ENCODE data around the gene NPNT.
A peak's percentile ranks its signal among the peaks of the same experiment; 100 is the strongest.
"Not testable (repeated sequence)": the region's sequence is repeated elsewhere in the genome, so short reads cannot be mapped to it uniquely, and the experiment has no call there.

NPNT gene, protein sequence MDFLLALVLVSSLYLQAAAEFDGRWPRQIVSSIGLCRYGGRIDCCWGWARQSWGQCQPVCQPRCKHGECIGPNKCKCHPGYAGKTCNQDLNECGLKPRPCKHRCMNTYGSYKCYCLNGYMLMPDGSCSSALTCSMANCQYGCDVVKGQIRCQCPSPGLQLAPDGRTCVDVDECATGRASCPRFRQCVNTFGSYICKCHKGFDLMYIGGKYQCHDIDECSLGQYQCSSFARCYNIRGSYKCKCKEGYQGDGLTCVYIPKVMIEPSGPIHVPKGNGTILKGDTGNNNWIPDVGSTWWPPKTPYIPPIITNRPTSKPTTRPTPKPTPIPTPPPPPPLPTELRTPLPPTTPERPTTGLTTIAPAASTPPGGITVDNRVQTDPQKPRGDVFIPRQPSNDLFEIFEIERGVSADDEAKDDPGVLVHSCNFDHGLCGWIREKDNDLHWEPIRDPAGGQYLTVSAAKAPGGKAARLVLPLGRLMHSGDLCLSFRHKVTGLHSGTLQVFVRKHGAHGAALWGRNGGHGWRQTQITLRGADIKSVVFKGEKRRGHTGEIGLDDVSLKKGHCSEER

DNA sequence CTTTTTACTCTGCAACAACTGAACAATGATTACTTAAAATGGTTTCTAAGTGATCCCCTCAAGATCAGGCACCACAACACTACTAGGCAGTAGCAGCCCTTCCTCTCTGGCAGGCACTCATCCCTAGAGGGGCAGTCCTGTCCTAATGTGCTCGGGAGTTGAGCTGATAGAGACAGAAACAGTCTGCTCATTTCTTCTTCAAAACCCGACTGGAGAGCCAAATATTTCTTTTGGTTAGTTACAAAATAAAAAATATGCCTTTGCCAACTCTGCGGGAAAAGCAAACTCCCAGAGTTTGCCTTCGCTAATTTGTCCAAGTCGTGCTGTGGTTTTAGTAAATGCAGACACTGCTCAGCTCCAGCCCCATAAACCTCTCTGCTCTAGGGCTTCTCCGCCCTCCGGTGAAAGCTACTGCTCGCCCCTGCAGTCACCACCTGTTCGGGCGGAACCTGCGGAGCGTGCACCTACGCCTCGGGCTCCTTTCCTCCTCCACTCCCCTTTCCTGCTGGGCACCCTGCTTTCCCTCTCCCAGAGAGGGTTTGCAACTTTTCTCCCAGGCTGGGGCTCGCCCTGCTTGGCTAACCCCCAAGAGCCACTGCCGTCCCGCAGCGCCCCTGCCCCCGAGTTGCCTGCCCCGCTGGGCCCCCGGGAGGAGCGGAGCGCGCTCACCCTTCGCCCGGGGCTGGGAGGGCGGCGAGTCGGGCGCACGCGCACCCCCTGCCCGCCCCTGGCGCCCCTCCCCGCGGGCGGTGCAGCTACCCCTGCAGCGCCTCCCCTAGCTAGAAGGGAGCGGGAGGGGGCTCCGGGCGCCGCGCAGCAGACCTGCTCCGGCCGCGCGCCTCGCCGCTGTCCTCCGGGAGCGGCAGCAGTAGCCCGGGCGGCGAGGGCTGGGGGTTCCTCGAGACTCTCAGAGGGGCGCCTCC is at the start of gene NPNT:
Gene NPNT (plus strand): TSS at position 812 of the 923 bp plus-strand sequence. CDS start 182 bp downstream, outside the sequence.
- Histone ChIP-seq H3K9me3 (no peaks in the 10 kb centered on the region), H3K4me1 (no peaks in the 10 kb centered on the region), H3K27me3 (ENCODE audit: low read depth) (peaks cover 22% of the 10 kb centered on the region), H3K4me3 (peak within 1 kb of the TSS; percentile 41), H3K36me3 (replicated peaks) (no peaks in the 10 kb centered on the region)
- peak in 1 of 2 experiments; percentile 57 for DNase-seq (ENCODE audit: low spot score in 2 of 2)
- in situ Hi-C loops (cut with MboI; ENCODE audit: low sequenced_read_pairs): no loop called here

DNA sequence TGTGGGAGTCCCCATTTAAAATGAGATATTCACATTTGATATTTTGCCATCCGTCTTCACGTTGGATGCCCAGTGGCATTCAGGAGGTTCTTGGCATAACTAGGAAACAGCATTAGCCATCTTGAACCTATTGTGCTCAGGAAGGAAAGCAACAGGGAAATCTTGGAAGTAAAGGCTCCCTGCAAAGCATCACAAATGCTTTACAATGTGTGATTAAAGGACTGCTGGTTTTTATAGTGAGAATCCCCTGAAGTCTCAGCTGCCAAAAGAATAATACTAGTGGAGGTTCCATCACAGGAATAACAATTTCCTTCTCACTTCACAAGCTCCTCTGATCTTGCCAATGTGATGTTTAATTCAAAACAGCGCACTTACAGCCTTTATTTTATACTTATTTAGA is 49.7 kb upstream of the NPNT start:
- H3K27me3 ChIP-seq (ENCODE audit: low read depth): no peaks in the 10 kb centered on the region
- DNase-seq (ENCODE audit: low spot score in 2 of 2): no peak
- in situ Hi-C loops (cut with MboI; ENCODE audit: low sequenced_read_pairs): no loop called here

DNA sequence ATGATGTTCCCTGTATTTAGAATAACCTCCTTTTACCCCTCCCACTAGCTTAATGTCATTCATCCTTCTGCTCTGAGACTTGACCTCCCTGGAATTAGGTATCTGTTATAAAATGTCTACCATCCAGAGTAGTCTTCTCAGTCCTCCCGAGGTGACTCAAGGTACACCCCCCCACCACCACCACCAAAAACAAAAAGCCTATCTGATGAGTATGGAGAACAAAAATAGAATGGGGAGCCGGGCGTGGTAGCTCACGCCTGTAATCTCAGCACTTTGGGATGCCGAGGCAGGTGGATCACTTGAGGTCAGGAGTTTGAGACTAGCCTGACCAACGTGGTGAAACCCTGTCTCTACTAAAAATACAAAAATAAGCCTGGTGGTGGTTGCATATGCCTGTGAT is 46.9 kb upstream of the NPNT start:
- DNase-seq (ENCODE audit: low spot score in 2 of 2); in situ Hi-C loops (cut with MboI; ENCODE audit: low sequenced_read_pairs); H3K9me3 ChIP-seq; H3K36me3 ChIP-seq (replicated peaks); H3K4me3 ChIP-seq; H3K4me1 ChIP-seq; H3K27me3 ChIP-seq (ENCODE audit: low read depth): not testable (repeated sequence)

More for the DNA sequence above, 49.7 kb upstream of the NPNT start:
- no peak overlapping the region for H3K4me3 ChIP-seq
- no peaks in the 10 kb centered on the region for H3K9me3 ChIP-seq
- peaks cover 4% of the 10 kb centered on the region; the same call in 1 of the 2 replicates for H3K36me3 ChIP-seq (replicated peaks)
- H3K4me1 ChIP-seq: no peaks in the 10 kb centered on the region

DNA sequence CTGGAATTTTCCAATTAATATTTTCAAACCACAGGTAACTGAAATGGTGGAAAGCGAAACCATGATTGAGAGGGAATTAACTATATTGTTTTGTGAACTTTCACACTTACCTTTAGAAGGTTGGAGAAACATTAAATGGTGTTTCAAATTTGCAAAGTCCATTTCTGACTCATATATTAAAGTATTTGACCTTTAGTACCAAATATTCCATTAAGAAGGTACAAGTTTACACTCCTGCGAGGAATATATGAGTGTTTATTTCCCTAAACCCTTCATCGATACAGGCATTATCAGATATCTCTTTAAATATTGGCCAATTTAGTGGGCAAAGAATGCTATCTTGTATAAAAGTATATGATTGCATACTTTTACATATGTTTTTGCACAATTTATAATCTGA is 44.1 kb upstream of the NPNT start:
- no peaks in the 10 kb centered on the region for H3K4me1 ChIP-seq
- no peak overlapping the region for H3K4me3 ChIP-seq
- in situ Hi-C loops (cut with MboI; ENCODE audit: low sequenced_read_pairs): no loop called here
- H3K36me3 ChIP-seq (replicated peaks): no peaks in the 10 kb centered on the region
- no peaks in the 10 kb centered on the region for H3K27me3 ChIP-seq (ENCODE audit: low read depth)
- DNase-seq (ENCODE audit: low spot score in 2 of 2): no peak
- no peaks in the 10 kb centered on the region for H3K9me3 ChIP-seq

DNA sequence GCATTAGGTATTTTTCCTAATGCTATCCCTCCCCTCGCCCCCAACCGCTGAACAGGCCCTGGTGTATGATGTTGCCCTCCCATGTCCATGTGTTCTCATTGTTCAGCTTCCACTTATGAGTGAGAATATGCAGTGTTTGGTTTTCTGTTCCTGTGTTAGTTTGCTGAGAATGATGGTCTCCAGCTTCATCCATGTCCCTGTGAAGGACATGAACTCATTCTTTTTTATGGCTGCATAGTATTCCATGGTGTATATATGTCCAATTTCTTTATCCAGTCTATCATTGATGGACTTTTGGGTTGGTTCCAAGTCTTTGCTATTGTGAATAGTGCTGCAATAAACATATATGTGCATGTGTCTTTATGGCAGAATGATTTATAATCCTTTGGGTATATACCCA is 43.0 kb upstream of the NPNT start:
- H3K4me3 ChIP-seq; in situ Hi-C loops (cut with MboI; ENCODE audit: low sequenced_read_pairs); H3K4me1 ChIP-seq: not testable (repeated sequence)

DNA sequence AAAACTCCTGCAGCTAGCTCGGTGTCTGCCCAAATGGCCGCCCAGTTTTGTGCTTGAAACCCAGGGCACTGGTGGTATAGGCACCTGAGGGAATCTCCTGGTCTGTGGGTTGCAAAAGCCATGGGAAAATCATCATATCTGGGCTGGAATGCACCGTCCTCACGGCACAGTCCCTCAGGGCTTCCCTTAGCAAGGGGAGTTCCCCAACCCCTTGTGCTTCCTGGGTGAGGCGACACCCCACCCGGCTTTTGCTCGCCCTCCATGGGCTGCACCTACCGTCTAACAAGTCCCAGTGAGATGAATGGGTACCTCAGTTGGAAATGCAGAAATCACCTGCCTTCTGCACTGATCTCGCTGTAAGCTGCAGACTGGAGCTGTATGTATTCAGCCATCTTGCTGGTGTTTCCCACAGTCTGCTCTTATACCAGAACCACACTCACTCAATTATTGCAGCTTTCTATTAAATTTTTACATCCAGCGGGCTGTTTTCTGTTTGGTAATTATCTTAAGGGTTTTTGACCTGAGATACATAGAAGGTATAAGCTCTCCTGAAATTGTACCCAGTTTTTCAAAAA is 36.7 kb upstream of the NPNT start:
- H3K27me3 ChIP-seq (ENCODE audit: low read depth): no peaks in the 10 kb centered on the region
- H3K36me3 ChIP-seq (replicated peaks): no peaks in the 10 kb centered on the region
- no peak for DNase-seq (ENCODE audit: low spot score in 2 of 2)
- no peaks in the 10 kb centered on the region for H3K4me1 ChIP-seq
- H3K9me3 ChIP-seq: no peaks in the 10 kb centered on the region
- in situ Hi-C loops (cut with MboI; ENCODE audit: low sequenced_read_pairs): no loop called here
- H3K4me3 ChIP-seq: no peak overlapping the region

More for the DNA sequence above, 43.0 kb upstream of the NPNT start:
- not testable (repeated sequence) for H3K27me3 ChIP-seq (ENCODE audit: low read depth); H3K36me3 ChIP-seq (replicated peaks); DNase-seq (ENCODE audit: low spot score in 2 of 2); H3K9me3 ChIP-seq

DNA sequence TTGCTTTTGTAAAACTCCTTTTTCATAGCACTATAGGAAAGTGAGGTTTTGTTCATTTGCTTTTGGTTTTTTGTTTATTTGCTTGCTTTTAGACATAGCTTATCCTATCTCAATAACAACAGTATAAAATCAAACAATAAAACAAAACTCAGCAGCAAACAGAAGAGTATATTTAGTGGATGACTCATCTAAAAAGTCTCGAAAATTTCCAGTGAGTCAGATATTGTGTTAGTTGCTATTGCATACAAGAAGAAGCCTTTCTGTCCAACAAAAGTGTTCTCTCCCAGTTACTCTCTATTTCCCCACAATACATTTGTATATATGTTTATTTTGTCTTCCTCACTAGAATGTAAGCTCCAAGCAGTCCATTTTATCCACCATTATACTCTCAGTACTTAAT is 36.0 kb upstream of the NPNT start:
- no peaks in the 10 kb centered on the region for H3K27me3 ChIP-seq (ENCODE audit: low read depth)
- no peak for DNase-seq (ENCODE audit: low spot score in 2 of 2)
- H3K4me1 ChIP-seq: no peaks in the 10 kb centered on the region
- H3K4me3 ChIP-seq: no peak overlapping the region
- in situ Hi-C loops (cut with MboI; ENCODE audit: low sequenced_read_pairs): no loop called here
- H3K9me3 ChIP-seq: no peaks in the 10 kb centered on the region
- H3K36me3 ChIP-seq (replicated peaks): no peaks in the 10 kb centered on the region

DNA sequence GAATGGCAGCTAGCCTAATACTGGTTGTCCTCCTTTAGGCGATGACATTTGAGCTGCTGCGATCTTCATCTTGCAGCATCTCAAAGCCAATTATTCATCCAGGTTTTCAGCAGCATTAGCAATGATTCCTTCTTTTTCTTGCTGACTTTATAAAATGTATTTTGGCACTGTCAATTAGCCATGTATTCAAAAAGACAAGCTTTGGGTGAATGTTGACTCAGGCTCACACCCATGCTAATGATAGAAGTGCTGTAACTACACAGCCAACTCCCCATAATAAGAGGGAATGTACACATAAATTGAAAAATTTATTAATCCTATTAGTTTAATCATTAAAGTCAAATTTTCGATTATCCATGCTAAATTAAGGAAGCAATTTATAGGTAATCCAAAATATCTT is 24.3 kb upstream of the NPNT start:
- in situ Hi-C loops (cut with MboI; ENCODE audit: low sequenced_read_pairs): no loop called here
- H3K36me3 ChIP-seq (replicated peaks): no peaks in the 10 kb centered on the region
- no peak for DNase-seq (ENCODE audit: low spot score in 2 of 2)

DNA sequence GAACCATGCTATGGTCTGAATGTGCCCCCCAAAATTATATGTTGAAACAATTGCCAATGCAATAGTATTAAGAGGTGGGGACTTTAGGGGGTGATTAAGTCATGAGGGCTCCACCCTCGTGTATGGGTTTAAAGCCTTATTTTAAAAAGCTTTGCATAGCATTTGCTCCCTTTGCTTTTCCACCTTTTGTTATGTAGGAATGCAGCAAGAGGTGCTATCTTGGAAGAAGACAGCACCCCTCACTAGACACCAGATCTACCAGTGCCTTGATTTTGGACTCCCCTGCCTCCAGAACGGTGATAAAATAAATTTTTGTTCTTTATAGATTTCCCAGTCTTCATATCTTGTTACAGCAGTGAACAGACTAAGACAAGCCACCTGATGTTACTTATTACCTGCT is 23.3 kb upstream of the NPNT start:
- no peak overlapping the region for H3K4me3 ChIP-seq
- DNase-seq (ENCODE audit: low spot score in 2 of 2): no peak

More for the DNA sequence above, 24.3 kb upstream of the NPNT start:
- Histone ChIP-seq H3K27me3 (ENCODE audit: low read depth) (0 out of 2 replicates have a peak, but pooled peaks cover 2% of the 10 kb centered on the region), H3K4me3 (no peak overlapping the region), H3K4me1 (no peaks in the 10 kb centered on the region), H3K9me3 (no peaks in the 10 kb centered on the region)

DNA sequence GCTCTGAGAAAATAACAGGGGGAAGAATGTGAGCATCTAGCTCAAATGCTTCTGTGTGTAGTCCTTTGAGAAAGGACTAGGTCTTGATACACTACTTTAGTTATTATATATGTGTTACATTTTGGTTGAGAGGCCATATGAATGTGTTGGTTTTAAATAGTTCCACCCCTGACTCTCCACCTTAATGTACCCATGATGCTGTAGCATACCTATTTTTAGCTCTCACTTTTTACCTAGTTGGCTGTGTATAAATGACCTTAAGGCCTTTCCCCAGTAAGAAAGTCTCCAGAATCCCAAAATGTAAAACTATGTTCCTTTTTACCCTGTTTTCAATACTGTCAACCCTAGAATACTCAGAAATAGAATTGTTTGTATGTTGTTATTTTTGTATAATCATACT is 20.0 kb upstream of the NPNT start:
- H3K4me1 ChIP-seq: no peaks in the 10 kb centered on the region
- DNase-seq (ENCODE audit: low spot score in 2 of 2): no peak
- H3K9me3 ChIP-seq: no peaks in the 10 kb centered on the region
- 0 out of 2 replicates have a peak, but pooled peaks cover under 1% of the 10 kb centered on the region for H3K27me3 ChIP-seq (ENCODE audit: low read depth)
- no peak overlapping the region for H3K4me3 ChIP-seq
- in situ Hi-C loops (cut with MboI; ENCODE audit: low sequenced_read_pairs): no loop called here
- no peaks in the 10 kb centered on the region for H3K36me3 ChIP-seq (replicated peaks)

More for the DNA sequence above, 23.3 kb upstream of the NPNT start:
- H3K36me3 ChIP-seq (replicated peaks): no peaks in the 10 kb centered on the region
- 0 out of 2 replicates have a peak, but pooled peaks cover 2% of the 10 kb centered on the region for H3K27me3 ChIP-seq (ENCODE audit: low read depth)
- H3K4me1 ChIP-seq: no peaks in the 10 kb centered on the region
- H3K9me3 ChIP-seq: no peaks in the 10 kb centered on the region
- in situ Hi-C loops (cut with MboI; ENCODE audit: low sequenced_read_pairs): no loop called here

DNA sequence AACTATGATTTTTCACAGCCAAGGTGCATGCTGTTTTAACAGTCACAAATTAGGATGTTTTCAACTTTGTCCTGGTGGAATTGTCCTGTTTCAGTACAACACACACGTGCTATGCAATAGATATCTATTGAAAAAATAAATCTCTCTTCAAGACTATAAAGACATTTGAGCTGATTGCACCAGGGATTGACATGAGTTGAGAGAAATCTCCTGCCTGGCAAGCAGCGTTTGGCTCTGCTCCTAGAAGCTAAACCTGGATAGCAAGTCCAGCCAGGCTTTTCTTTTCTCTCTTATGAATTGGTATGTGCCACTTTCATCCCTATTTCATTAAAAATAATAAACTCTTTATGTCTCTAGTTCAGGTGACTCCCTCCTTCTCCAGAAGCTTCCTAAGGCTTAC is 16.6 kb upstream of the NPNT start:
- DNase-seq (ENCODE audit: low spot score in 2 of 2): no peak
- Histone ChIP-seq H3K9me3 (no peaks in the 10 kb centered on the region), H3K27me3 (ENCODE audit: low read depth) (no peaks in the 10 kb centered on the region), H3K4me1 (no peaks in the 10 kb centered on the region), H3K36me3 (replicated peaks) (no peaks in the 10 kb centered on the region), H3K4me3 (no peak overlapping the region)
- in situ Hi-C loops (cut with MboI; ENCODE audit: low sequenced_read_pairs): no loop called here

DNA sequence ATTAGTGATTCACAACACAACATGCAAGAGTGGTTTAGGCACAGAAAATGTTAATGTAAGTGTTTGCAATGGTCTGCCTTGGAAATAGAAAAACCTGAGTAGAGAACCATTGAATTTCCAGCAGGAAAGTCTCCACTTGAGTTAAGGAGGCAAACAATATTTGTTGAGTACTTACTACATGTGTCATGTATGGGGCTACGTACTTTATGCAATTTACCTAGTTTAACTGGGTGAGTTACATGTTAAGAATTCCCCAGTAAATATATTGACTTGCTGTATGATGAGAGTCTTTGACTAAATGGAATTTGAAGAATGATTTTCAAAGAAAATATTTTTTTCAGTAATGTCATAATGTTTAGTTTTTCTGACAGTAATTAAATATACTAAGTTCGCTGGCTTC is 7.8 kb upstream of the NPNT start:
- in situ Hi-C loops (cut with MboI; ENCODE audit: low sequenced_read_pairs): no loop called here
- peaks cover 10% of the 10 kb centered on the region for H3K27me3 ChIP-seq (ENCODE audit: low read depth)
- no peak for DNase-seq (ENCODE audit: low spot score in 2 of 2)

DNA sequence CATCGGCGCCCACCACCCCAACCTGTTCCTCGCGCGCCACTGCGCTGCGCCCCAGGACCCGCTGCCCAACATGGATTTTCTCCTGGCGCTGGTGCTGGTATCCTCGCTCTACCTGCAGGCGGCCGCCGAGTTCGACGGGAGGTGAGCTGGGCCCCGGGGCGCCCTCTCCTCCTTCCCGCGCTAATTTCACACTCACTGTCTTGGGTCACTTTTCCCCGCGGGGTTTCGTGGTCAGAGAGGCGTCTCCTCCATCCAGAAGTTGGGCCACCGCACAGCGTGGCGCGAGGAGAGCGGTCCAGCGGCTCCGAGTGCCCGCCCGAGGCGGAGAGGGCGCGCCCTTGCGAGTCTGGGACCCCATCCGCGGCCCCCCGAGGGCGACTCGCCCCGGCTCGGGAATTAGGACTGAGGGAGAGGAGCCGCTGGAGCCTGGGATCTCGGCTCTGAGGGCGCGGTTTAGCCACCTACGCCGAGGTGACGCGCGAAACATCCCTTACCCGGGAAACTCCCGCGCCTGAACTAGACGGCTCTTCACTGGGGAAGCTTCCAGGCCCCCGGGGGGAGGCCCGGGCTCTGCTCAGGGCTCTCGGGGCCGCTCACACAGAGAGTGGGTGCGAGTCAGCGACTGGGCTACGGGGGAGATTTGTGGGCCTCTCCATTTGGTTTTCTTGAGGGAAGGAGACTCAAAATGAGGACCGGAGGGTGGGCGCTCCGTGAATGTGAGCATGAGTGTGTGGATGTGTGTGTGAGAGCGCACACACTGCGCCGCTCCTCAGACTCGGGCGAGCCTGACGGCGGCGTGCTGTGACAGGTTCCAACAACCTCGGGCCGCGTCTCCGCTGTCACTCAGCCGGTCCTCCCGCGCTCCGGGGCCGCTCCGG is 551 bp downstream of the NPNT start:
- Histone ChIP-seq H3K4me3 (peak overlapping the region; percentile 41), H3K4me1 (no peaks in the 10 kb centered on the region), H3K9me3 (no peaks in the 10 kb centered on the region), H3K36me3 (replicated peaks) (no peaks in the 10 kb centered on the region), H3K27me3 (ENCODE audit: low read depth) (peaks cover 22% of the 10 kb centered on the region)
- in situ Hi-C loops (cut with MboI; ENCODE audit: low sequenced_read_pairs): no loop called here
- peak in 1 of 2 experiments; percentile 59 for DNase-seq (ENCODE audit: low spot score in 2 of 2)

More for the DNA sequence above, 7.8 kb upstream of the NPNT start:
- Histone ChIP-seq H3K4me1 (no peaks in the 10 kb centered on the region), H3K9me3 (no peaks in the 10 kb centered on the region), H3K4me3 (no peak overlapping the region), H3K36me3 (replicated peaks) (no peaks in the 10 kb centered on the region)
